ENCODE measurements around the gene SENP3. TPM values are rescaled to one million over a fixed set of nuclear protein-coding genes. Genes with fewer than 3 reads are reported as not detected.

The SENP3 gene
- total and polyA plus RNA-seq, 2 of the 13 experiments (the other 11 are each of a cell fraction or from before 2014, with no cell fraction given): 55.8 to 75.4 TPM

DNA sequence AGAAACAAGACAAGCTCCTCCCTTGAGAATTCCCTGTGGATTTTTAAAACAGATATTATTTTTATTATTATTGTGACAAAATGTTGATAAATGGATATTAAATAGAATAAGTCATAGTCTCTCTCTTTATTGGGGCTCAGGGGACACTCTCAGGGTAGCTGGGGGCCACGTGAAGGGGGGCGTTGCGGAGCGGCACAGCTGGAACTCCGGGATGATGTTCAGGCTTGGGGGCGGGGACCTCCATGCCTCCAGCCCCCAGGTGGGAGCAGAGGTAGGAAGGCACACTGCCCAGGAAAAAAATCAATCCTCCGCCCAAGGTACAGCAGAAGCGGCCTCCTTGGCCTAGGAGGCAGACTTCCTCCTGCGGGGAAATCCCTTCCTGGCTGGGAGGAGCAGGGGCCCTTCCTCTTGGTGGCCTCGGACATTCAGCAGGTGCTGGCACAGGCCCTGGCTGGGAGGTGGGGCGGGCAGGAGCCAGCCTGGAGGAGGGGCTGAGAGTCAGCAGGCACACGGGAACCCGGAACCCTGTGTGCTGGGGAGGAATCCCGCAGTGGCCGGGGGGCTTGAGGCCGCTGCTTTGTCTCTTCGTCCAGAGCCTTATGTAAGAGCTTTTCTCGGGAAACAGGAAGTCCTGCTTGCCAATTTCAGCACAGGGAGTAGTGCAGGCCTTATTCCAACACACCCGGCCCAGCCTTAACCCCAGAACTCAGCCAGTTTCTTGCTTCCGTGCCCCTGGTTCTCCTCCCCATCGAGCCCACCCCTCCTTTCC lies 3.8 kb upstream of the SENP3 start (continued):
- no peak for TF ChIP-seq USF2 (IDR thresholded peaks at IDR 0.05; ENCODE audit: low read depth, low read length)
- TF ChIP-seq USF2 (CRISPR knock-in tag; IDR thresholded peaks at IDR 0.05; ENCODE audit: borderline replicate concordance): no peak
- no peak for TF ChIP-seq CENPT (CRISPR knock-in tag; IDR thresholded peaks at IDR 0.05; ENCODE audit: low read depth)
- TF ChIP-seq ZSCAN31 (CRISPR knock-in tag; IDR thresholded peaks at IDR 0.05; ENCODE audit: low read depth): no peak
- TF ChIP-seq ZNF407 (CRISPR knock-in tag; IDR thresholded peaks at IDR 0.05; ENCODE audit: not compliant biosample characterization): no peak
- TF ChIP-seq ZNF383 (CRISPR knock-in tag; IDR thresholded peaks at IDR 0.05; ENCODE audit: borderline replicate concordance): no peak
- 0 out of 4 replicates have a peak, but pooled peaks of 1 of the 2 experiments have one; percentile 28 for TF ChIP-seq KLF16 (CRISPR knock-in tag; IDR thresholded peaks at IDR 0.05)
- TF ChIP-seq ZNF501 (CRISPR knock-in tag; IDR thresholded peaks at IDR 0.05): no peak
- TF ChIP-seq, protein P1, sequence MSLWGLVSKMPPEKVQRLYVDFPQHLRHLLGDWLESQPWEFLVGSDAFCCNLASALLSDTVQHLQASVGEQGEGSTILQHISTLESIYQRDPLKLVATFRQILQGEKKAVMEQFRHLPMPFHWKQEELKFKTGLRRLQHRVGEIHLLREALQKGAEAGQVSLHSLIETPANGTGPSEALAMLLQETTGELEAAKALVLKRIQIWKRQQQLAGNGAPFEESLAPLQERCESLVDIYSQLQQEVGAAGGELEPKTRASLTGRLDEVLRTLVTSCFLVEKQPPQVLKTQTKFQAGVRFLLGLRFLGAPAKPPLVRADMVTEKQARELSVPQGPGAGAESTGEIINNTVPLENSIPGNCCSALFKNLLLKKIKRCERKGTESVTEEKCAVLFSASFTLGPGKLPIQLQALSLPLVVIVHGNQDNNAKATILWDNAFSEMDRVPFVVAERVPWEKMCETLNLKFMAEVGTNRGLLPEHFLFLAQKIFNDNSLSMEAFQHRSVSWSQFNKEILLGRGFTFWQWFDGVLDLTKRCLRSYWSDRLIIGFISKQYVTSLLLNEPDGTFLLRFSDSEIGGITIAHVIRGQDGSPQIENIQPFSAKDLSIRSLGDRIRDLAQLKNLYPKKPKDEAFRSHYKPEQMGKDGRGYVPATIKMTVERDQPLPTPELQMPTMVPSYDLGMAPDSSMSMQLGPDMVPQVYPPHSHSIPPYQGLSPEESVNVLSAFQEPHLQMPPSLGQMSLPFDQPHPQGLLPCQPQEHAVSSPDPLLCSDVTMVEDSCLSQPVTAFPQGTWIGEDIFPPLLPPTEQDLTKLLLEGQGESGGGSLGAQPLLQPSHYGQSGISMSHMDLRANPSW (CRISPR knock-in tag; IDR thresholded peaks at IDR 0.05; ENCODE audit: borderline replicate concordance): no peak
- no peak for TF ChIP-seq ZNF441 (CRISPR knock-in tag; IDR thresholded peaks at IDR 0.05; ENCODE audit: borderline replicate concordance)
- TF ChIP-seq, protein P2, sequence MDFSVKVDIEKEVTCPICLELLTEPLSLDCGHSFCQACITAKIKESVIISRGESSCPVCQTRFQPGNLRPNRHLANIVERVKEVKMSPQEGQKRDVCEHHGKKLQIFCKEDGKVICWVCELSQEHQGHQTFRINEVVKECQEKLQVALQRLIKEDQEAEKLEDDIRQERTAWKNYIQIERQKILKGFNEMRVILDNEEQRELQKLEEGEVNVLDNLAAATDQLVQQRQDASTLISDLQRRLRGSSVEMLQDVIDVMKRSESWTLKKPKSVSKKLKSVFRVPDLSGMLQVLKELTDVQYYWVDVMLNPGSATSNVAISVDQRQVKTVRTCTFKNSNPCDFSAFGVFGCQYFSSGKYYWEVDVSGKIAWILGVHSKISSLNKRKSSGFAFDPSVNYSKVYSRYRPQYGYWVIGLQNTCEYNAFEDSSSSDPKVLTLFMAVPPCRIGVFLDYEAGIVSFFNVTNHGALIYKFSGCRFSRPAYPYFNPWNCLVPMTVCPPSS (IDR thresholded peaks at IDR 0.05): no peak
- no peak for TF ChIP-seq ZNF720 (CRISPR knock-in tag; IDR thresholded peaks at IDR 0.05)
- no peak for TF ChIP-seq HOXA9 (CRISPR knock-in tag; IDR thresholded peaks at IDR 0.05; ENCODE audit: borderline replicate concordance)
